GM12891 (cell line): ENCODE results near the gene RPL35.
A peak's percentile ranks its signal among the peaks of the same experiment; 100 is the strongest.

Experiments used
- DNase-seq: peaks from one replicate; pipeline ENCODE4 v3.0.0; 2011; ENCODE audit warnings: low spot score; ENCODE audit not compliant: insufficient read length
- FAIRE-seq: peaks from 2 replicates; lab custom pipeline; 2011; peaks lifted over from hg19 to GRCh38; lab: Jason Lieb, UNC
- PAX5 ChIP-seq: IDR thresholded peaks from 2 replicates; pipeline ENCODE4 v1.6.1; 2011; ENCODE audit warnings: low read length, moderate library complexity, mild to moderate bottlenecking; ENCODE audit not compliant: insufficient read depth, severe bottlenecking
- POLR2A ChIP-seq: IDR thresholded peaks from 2 replicates; pipeline ENCODE4 v1.6.1; 2011; ENCODE audit warnings: low read depth, low read length, control low read depth
- POLR2AphosphoS5 ChIP-seq: IDR thresholded peaks from 2 replicates; pipeline ENCODE4 v1.6.1; 2011; ENCODE audit warnings: low read depth, low read length, control low read depth
- POU2F2 ChIP-seq: IDR thresholded peaks from 2 replicates; pipeline ENCODE4 v1.6.1; 2011; ENCODE audit warnings: low read depth, mild to moderate bottlenecking, control low read depth, low read length, moderate library complexity
- SPI1 ChIP-seq: IDR thresholded peaks from 2 replicates; pipeline ENCODE4 v1.6.1; 2011; ENCODE audit warnings: low read depth, low read length, control low read depth
- TAF1 ChIP-seq: IDR thresholded peaks from 2 replicates; pipeline ENCODE4 v1.6.1; 2011; ENCODE audit warnings: low read depth, low read length, control low read depth

Gene RPL35

DNA sequence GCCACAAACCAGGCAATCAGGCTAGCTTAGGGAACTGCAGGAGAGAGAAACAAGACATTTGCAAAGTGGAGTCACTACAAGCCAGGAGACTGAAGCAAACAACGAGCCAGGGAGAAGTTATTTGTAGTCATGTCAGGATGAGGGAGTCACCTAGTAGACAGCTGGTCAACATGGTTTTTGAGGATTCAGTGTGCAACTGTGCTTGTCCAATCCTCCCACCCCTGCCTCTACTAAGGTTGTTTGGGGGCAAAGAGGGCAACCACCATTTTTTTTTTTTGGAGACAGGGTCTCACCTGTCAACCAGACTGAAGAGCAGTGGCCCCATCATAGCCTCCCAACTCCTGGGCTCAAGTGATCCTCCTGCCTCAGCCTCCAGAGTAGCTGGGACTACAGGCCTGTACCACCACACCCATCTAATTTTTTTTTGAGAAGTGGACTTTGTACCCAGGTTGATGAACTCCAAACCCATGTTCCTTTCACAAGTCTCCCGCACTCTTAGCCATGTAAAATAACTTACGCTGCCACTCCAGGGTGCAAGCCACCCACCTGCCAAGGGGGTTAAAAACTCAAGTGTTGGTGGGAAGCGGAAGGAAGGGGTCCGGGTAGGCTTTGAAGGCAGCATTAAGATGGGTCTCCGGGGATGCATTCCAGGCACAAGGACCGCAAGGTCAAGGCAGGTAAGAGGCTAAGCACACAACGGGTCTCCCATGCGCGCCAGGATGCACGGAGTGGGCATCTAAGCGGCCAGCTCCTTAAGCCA, 995 bp downstream of the RPL35 start:
- peak; percentile 7; the same call in 1 of the 2 replicates for TF ChIP-seq POLR2A
- TF ChIP-seq SPI1, result no peak
- DNase-seq (no peak), FAIRE-seq (no peak)

DNA sequence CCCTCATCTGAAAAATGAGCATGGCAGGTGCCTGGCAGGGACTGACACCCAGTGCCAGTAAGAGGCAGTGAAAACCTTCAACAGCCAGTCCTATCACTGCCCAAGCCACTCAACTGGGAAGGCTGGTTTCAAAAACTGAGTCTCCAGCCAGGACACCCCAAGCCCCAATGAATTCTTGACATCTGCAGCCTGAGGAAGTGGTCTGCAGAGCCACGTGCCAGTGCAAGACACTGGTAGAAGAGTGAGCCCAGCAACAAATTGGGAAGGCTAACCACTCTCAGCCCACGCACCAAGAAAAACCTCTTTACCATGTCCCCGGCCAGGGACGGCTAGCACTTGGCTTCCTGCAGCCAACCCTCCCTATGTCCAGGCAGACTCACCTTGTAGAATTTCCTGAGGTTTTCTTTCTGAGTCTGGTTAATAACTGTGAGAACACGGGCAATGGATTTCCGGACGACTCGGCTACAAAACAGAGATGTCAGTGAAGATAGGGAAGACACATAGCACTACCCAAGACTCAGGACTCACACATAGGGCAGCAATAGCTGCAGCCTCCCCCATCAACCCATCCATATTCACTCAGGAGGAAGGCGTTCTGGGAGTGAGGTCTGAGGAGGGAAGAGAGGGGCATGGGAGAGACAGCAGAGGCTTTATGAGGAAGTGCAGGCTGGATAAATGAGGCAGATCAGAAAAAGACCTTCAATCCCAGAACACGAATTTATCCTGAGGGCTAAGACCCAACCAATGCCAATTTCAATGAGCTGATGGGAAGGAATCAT, 1.8 kb downstream of the RPL35 start:
- DNase-seq (no peak), FAIRE-seq (no peak)
- TF ChIP-seq POLR2A (peak; percentile 21; the same call in 1 of the 2 replicates), POLR2AphosphoS5 (peak; percentile 16; the same call in 1 of the 2 replicates), SPI1 (0 out of 2 replicates have a peak, but pooled peaks have one; percentile 17), TAF1 (no peak)

GRCh38 chr9:124858330-124859046, 3.3 kb downstream of the RPL35 start:
- DNase-seq (no peak), FAIRE-seq (no peak)
- TF ChIP-seq POLR2AphosphoS5, result 0 out of 2 replicates have a peak, but pooled peaks have one; percentile 41
- no peak for TF ChIP-seq POLR2A

GRCh38 chr9:124857533-124858162, 4.1 kb downstream of the RPL35 start:
- FAIRE-seq (no peak), DNase-seq (no peak)
- TF ChIP-seq TAF1 (no peak), PAX5 (no peak), POU2F2 (no peak), POLR2AphosphoS5 (no peak)

- TF ChIP-seq POLR2AphosphoS5, result no peak; the same call in 1 of the 2 replicates
- TF ChIP-seq PAX5, result no peak
- TF ChIP-seq SPI1, result no peak
- no peak for TF ChIP-seq TAF1
- no peak; the same call in 1 of the 2 replicates for TF ChIP-seq POU2F2
- no peak for TF ChIP-seq POLR2A
- FAIRE-seq, result no peak
- DNase-seq, result no peak
Measured at GRCh38 chr9:124855944-124856765, 5.6 kb downstream of the RPL35 start.

DNA sequence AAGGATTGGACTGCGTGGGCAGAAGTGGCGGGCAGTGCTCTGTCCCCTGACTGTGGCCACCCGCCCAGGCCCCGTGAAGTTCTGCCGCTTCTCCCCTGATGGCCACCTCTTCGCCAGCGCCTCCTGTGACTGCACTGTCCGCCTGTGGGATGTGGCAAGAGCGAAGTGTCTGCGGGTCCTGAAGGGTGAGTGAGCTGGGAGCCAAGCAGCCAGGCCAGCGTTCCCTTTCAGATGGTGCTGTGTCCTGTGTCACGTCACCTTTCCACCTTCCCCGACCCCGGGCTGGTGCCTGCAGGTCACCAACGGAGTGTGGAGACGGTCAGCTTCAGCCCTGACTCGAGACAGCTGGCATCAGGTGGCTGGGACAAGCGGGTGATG, 6.2 kb downstream of the RPL35 start:
- no peak for FAIRE-seq
- TF ChIP-seq TAF1 (no peak), SPI1 (no peak), POU2F2 (no peak), PAX5 (no peak), POLR2AphosphoS5 (no peak), POLR2A (no peak)
- DNase-seq, result no peak

DNA sequence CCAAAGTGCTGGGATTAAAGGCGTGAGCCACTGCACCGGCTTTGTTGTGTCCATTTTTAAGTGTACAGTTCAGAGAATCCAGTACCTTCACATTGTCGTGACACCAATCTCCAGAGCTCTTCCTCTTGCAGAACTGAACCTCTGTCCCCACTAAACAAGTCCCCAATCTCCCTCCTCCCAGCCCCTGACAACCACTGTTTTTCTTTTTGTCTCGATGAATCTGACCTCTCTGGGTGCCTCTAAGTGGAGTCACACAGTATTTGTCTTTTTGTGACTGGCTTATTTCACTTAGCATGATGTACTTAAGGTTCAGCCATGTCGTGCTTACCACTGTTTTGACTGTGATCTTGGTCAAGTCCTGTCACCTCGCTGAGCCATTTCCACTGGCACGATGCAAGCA, 6.9 kb downstream of the RPL35 start:
- no peak for TF ChIP-seq PAX5
- no peak for DNase-seq
- no peak for FAIRE-seq

- TF ChIP-seq POLR2A (no peak), PAX5 (no peak), POLR2AphosphoS5 (no peak), TAF1 (no peak), POU2F2 (no peak), SPI1 (no peak)
- FAIRE-seq (no peak), DNase-seq (no peak)
Measured at GRCh38 chr9:124854161-124854560, 7.6 kb downstream of the RPL35 start.

DNA sequence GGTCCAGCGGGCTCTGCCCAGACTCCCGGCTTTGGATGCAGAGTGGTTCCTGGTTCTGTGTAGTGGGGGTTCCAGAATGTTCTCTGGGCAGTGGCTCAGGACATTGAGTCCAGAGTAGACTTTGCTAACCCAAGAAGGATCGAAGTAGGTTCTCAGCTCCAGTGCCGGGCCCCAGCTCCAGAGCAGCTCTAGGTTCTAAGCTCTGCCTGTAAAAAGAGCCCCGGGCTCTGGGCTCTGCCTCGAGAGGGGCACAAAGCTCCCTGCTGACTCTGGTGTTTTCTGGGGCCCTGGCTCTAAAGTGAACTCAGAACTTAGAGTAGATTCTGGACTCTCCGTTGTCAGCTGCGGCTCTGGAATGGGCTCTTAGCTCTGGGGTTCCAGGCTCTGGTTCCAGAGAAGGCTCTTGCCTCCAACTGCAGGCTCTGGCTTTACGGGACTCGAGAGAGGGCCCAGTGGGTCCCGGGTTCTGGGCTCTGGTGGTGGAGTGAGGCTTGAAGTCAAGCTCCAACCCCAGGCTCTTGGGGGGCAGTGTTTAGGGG, 8.1 kb downstream of the RPL35 start:
- TF ChIP-seq POLR2AphosphoS5 (no peak), POLR2A (no peak), POU2F2 (no peak), SPI1 (no peak), PAX5 (no peak), TAF1 (no peak)
- FAIRE-seq, result no peak

More for the DNA sequence above, 8.1 kb downstream of the RPL35 start:
- no peak for DNase-seq
